WTC11 (cell line): Measurements from ENCODE around the gene CRACDL.

ENCODE experiments used
- CTCF ChIP-seq: fragments of 200-600 bp; IDR thresholded peaks from 2 replicates; pipeline ENCODE4 v1.8.0; 2022; ENCODE audit warnings: antibody characterized with exemption
- FOXK1 ChIP-seq: sonication (generic); formaldehyde crosslinking; IDR thresholded peaks from 2 replicates; pipeline ENCODE4 v1.8.0; 2022; ENCODE audit warnings: mild to moderate bottlenecking, moderate library complexity, missing genetic modification reagents
- MAX ChIP-seq: sonication (generic); formaldehyde crosslinking; IDR thresholded peaks from 2 replicates; pipeline ENCODE4 v1.8.0; 2022; ENCODE audit warnings: mild to moderate bottlenecking, missing genetic modification reagents
- NFYB ChIP-seq: sonication (generic); formaldehyde crosslinking; conservative IDR thresholded peaks from 2 replicates; pipeline ENCODE4 v1.8.0; 2022; ENCODE audit warnings: low read depth, missing genetic modification reagents
- NR1H2 ChIP-seq: sonication (generic); formaldehyde crosslinking; IDR thresholded peaks from 2 replicates; pipeline ENCODE4 v1.9.0; 2021; ENCODE audit warnings: mild to moderate bottlenecking, moderate library complexity, missing genetic modification reagents
- PRDM15 ChIP-seq: sonication (generic); formaldehyde crosslinking; IDR thresholded peaks from 2 replicates; pipeline ENCODE4 v1.8.0; 2022; ENCODE audit warnings: missing genetic modification reagents
- SMAD3 ChIP-seq: sonication (generic); formaldehyde crosslinking; IDR thresholded peaks from 2 replicates; pipeline ENCODE4 v1.8.0; 2022; ENCODE audit warnings: missing genetic modification reagents, mild to moderate bottlenecking, borderline replicate concordance
- TEAD4 ChIP-seq: sonication (generic); formaldehyde crosslinking; IDR thresholded peaks from 2 replicates; pipeline ENCODE4 v1.8.0; 2022; ENCODE audit warnings: mild to moderate bottlenecking, missing genetic modification reagents
- USF1 ChIP-seq: sonication (generic); formaldehyde crosslinking; IDR thresholded peaks from 2 replicates; pipeline ENCODE4 v1.8.0; 2022; ENCODE audit warnings: mild to moderate bottlenecking, missing genetic modification reagents
- USF2 ChIP-seq: sonication (generic); formaldehyde crosslinking; IDR thresholded peaks from 2 replicates; pipeline ENCODE4 v1.8.1; 2023; ENCODE audit warnings: mild to moderate bottlenecking, missing genetic modification reagents, moderate library complexity
- ZBTB43 ChIP-seq: sonication (generic); formaldehyde crosslinking; IDR thresholded peaks from 2 replicates; pipeline ENCODE4 v1.8.1; 2023; ENCODE audit warnings: mild to moderate bottlenecking, missing genetic modification reagents
- ZNF138 ChIP-seq: sonication (generic); formaldehyde crosslinking; conservative IDR thresholded peaks from 2 replicates; pipeline ENCODE4 v1.8.1; 2022; ENCODE audit warnings: mild to moderate bottlenecking, moderate library complexity, missing genetic modification reagents

- TF ChIP-seq NFYB (CRISPR knock-in tag) (no peak), MAX (CRISPR knock-in tag) (no peak), CTCF (no peak), ZNF138 (no peak), PRDM15 (CRISPR knock-in tag) (no peak), USF2 (CRISPR knock-in tag) (no peak), USF1 (CRISPR knock-in tag) (no peak), TEAD4 (no peak), NR1H2 (no peak), FOXK1 (CRISPR knock-in tag) (no peak), SMAD3 (CRISPR knock-in tag) (no peak), ZBTB43 (no peak)
Measured at GRCh38 chr2:98948956-98949739, 13.1 kb upstream of the CRACDL start.
